Effector CD4-positive, alpha-beta T cell (primary cell): ENCODE measurements around the gene MBNL1.
A peak's percentile ranks its signal among the peaks of the same experiment; 100 is the strongest.

Source experiments
- DNase-seq: peaks from one replicate; pipeline ENCODE4 v3.0.0-alpha.2; 2020

Gene MBNL1

GRCh38 chr3:152254041-152254440 is 14.7 kb upstream of the MBNL1 start:
- DNase-seq, result no peak

- DNase-seq, result no peak
Measured at GRCh38 chr3:152255290-152255689, 13.4 kb upstream of the MBNL1 start.

GRCh38 chr3:152256851-152257562 is 11.7 kb upstream of the MBNL1 start:
- DNase-seq, result no peak

- no peak for DNase-seq
Measured at GRCh38 chr3:152257563-152258035, 11.1 kb upstream of the MBNL1 start.

GRCh38 chr3:152258448-152259393 is 10.0 kb upstream of the MBNL1 start:
- peak; percentile 73 for DNase-seq

- no peak for DNase-seq
Measured at GRCh38 chr3:152259468-152259867, 9.3 kb upstream of the MBNL1 start.

GRCh38 chr3:152260026-152260425 is 8.7 kb upstream of the MBNL1 start:
- no peak for DNase-seq

- DNase-seq, result no peak
Measured at GRCh38 chr3:152260529-152260928, 8.2 kb upstream of the MBNL1 start.

GRCh38 chr3:152261329-152261728 is 7.4 kb upstream of the MBNL1 start:
- DNase-seq, result no peak

- no peak for DNase-seq
Measured at GRCh38 chr3:152263711-152264110, 5.0 kb upstream of the MBNL1 start.

GRCh38 chr3:152264378-152264777 is 4.4 kb upstream of the MBNL1 start:
- DNase-seq, result no peak

GRCh38 chr3:152266221-152266995 is 2.3 kb upstream of the MBNL1 start:
- DNase-seq, result no peak

- no peak for DNase-seq
Measured at GRCh38 chr3:152267831-152268554, 736 bp upstream of the MBNL1 start.

- DNase-seq, result peak; percentile 58
Measured at GRCh38 chr3:152269056-152269830, 514 bp downstream of the MBNL1 start.

GRCh38 chr3:152269831-152270734 is 1.4 kb downstream of the MBNL1 start:
- DNase-seq, result peak; percentile 47

- DNase-seq, result no peak
Measured at GRCh38 chr3:152270937-152271336, 2.2 kb downstream of the MBNL1 start.

- no peak for DNase-seq
Measured at GRCh38 chr3:152271501-152272236, 2.9 kb downstream of the MBNL1 start.

- DNase-seq, result no peak
Measured at GRCh38 chr3:152272771-152273242, 4.1 kb downstream of the MBNL1 start.

GRCh38 chr3:152276681-152277080 is 8.0 kb downstream of the MBNL1 start:
- no peak for DNase-seq

- DNase-seq, result no peak
Measured at GRCh38 chr3:152277198-152277597, 8.5 kb downstream of the MBNL1 start.
